OCI-LY1 (cell line): ENCODE results near the gene SPPL2B.

Experiments used
- H2AFZ ChIP-seq: fragments of 200-600 bp; sonication (generic), shearing (Covaris generic); 2 replicates; pipeline ENCODE4 v1.6.0; 2014; ENCODE audit warnings: antibody characterized with exemption, mild to moderate bottlenecking, low read length
- H3F3A ChIP-seq: fragments of 200-600 bp; sonication (generic), shearing (Covaris generic); 2 replicates; pipeline ENCODE4 v1.6.0; 2014; ENCODE audit warnings: mild to moderate bottlenecking, antibody characterized with exemption, low read length, moderate library complexity; ENCODE audit not compliant: insufficient read depth
- H3K27ac ChIP-seq: fragments of 200-600 bp; sonication (generic); 2 replicates; pipeline ENCODE4 v1.5.1; 2014; ENCODE audit warnings: low read length, mixed run types, mild to moderate bottlenecking, low read depth; ENCODE audit not compliant: poor library complexity, severe bottlenecking
- H3K27me3 ChIP-seq: fragments of 200-600 bp; sonication (generic); 2 replicates; pipeline ENCODE4 v1.6.0; 2014; ENCODE audit warnings: antibody characterized with exemption, mild to moderate bottlenecking, low read length, moderate library complexity; ENCODE audit not compliant: insufficient read depth
- H3K36me3 ChIP-seq: fragments of 200-600 bp; sonication (generic); 2 replicates; pipeline ENCODE4 v1.6.1; 2014; ENCODE audit warnings: mild to moderate bottlenecking, antibody characterized with exemption, low read length, moderate library complexity, mixed read lengths; ENCODE audit not compliant: insufficient read depth
- H3K4me1 ChIP-seq: fragments of 200-600 bp; sonication (generic); 2 replicates; pipeline ENCODE4 v1.5.1; 2014; ENCODE audit warnings: mild to moderate bottlenecking, low read length, moderate library complexity; ENCODE audit not compliant: insufficient read depth, severe bottlenecking
- H3K4me2 ChIP-seq: fragments of 200-600 bp; sonication (generic), shearing (Covaris generic); 2 replicates; pipeline ENCODE4 v1.6.1; 2014; ENCODE audit warnings: low read length
- H3K4me3 ChIP-seq: fragments of 200-600 bp; sonication (generic); 2 replicates; pipeline ENCODE4 v1.5.1; 2014; ENCODE audit warnings: low read length, low read depth, mild to moderate bottlenecking, mixed read lengths; ENCODE audit not compliant: poor library complexity, severe bottlenecking
- H3K79me2 ChIP-seq: fragments of 200-600 bp; shearing (Covaris generic); 2 replicates; pipeline ENCODE4 v1.6.1; 2016; ENCODE audit warnings: mixed run types, low read length, mixed read lengths; ENCODE audit not compliant: insufficient read depth
- H3K9ac ChIP-seq: fragments of 200-600 bp; sonication (generic), shearing (Covaris generic); 2 replicates; pipeline ENCODE4 v1.6.1; 2014; ENCODE audit warnings: mild to moderate bottlenecking, low read length, mixed read lengths
- H3K9me2 ChIP-seq: fragments of 200-600 bp; sonication (generic), shearing (Covaris generic); 2 replicates; pipeline ENCODE4 v1.6.1; 2014; ENCODE audit warnings: low read depth, mild to moderate bottlenecking, low read length, mixed read lengths
- H3K9me3 ChIP-seq: fragments of 200-600 bp; shearing (Covaris generic); 2 replicates; pipeline ENCODE4 v1.6.1; 2014; ENCODE audit warnings: low read length, mixed read lengths
- H4K20me1 ChIP-seq: fragments of 200-600 bp; sonication (generic), shearing (Covaris generic); 2 replicates; pipeline ENCODE4 v1.6.0; 2016; ENCODE audit warnings: mild to moderate bottlenecking, low read length; ENCODE audit not compliant: insufficient read depth
- CTCF ChIP-seq: fragments of 200-600 bp; sonication (generic), shearing (Covaris generic); IDR thresholded peaks from 2 replicates; pipeline ENCODE4 v1.5.1; 2017; ENCODE audit warnings: mild to moderate bottlenecking, antibody characterized with exemption, low read length, moderate library complexity, mixed read lengths
- EZH2 ChIP-seq: fragments of 200-600 bp; sonication (generic), shearing (Covaris generic); IDR thresholded peaks from 2 replicates; pipeline ENCODE4 v1.8.0; 2017; ENCODE audit warnings: borderline replicate concordance, mixed run types, mild to moderate bottlenecking, antibody characterized with exemption, low read length, moderate library complexity, mixed read lengths

Gene SPPL2B

GRCh38 chr19:2315818-2316353 is 12.6 kb upstream of the SPPL2B start:
- TF ChIP-seq EZH2 (no peak), CTCF (peak; percentile 62)
- H3K9me3 ChIP-seq = peaks cover 11% of the 10 kb centered on the region
- peak overlapping the region; percentile 0 for H3K27ac ChIP-seq

GRCh38 chr19:2317300-2317699 is 11.2 kb upstream of the SPPL2B start:
- no peak overlapping the region for H3K9ac ChIP-seq
- no peaks in the 10 kb centered on the region for H4K20me1 ChIP-seq

More at GRCh38 chr19:2315818-2316353, 12.6 kb upstream of the SPPL2B start:
- Histone ChIP-seq H2AFZ (no peak overlapping the region), H3K9ac (no peak overlapping the region), H4K20me1 (no peaks in the 10 kb centered on the region), H3K4me3 (no peak overlapping the region), H3K9me2 (no peaks in the 10 kb centered on the region), H3K36me3 (peaks cover 11% of the 10 kb centered on the region; the same call in 1 of the 2 replicates), H3K27me3 (peaks cover 15% of the 10 kb centered on the region; the same call in 1 of the 2 replicates), H3F3A (no peaks in the 10 kb centered on the region), H3K4me2 (peak overlapping the region; percentile 1; the same call in 1 of the 2 replicates), H3K79me2 (no peaks in the 10 kb centered on the region), H3K4me1 (peaks cover 33% of the 10 kb centered on the region)

GRCh38 chr19:2317756-2318155 is 10.7 kb upstream of the SPPL2B start:
- Histone ChIP-seq H4K20me1 (no peaks in the 10 kb centered on the region), H3K36me3 (peaks cover 25% of the 10 kb centered on the region), H3K9me2 (no peaks in the 10 kb centered on the region), H3F3A (no peaks in the 10 kb centered on the region), H3K4me2 (no peak overlapping the region), H3K79me2 (no peaks in the 10 kb centered on the region), H3K9ac (no peak overlapping the region), H3K4me3 (no peak overlapping the region), H3K4me1 (peaks cover 33% of the 10 kb centered on the region), H3K9me3 (peaks cover 11% of the 10 kb centered on the region), H2AFZ (no peak overlapping the region), H3K27ac (peak overlapping the region; percentile 50), H3K27me3 (peaks cover 15% of the 10 kb centered on the region; the same call in 1 of the 2 replicates)
- TF ChIP-seq EZH2 = no peak
- no peak for TF ChIP-seq CTCF

More at GRCh38 chr19:2317300-2317699, 11.2 kb upstream of the SPPL2B start:
- Histone ChIP-seq H2AFZ (no peak overlapping the region), H3F3A (no peaks in the 10 kb centered on the region), H3K36me3 (peaks cover 21% of the 10 kb centered on the region), H3K4me3 (no peak overlapping the region), H3K4me2 (no peak overlapping the region), H3K9me3 (peaks cover 11% of the 10 kb centered on the region), H3K27me3 (peaks cover 15% of the 10 kb centered on the region; the same call in 1 of the 2 replicates), H3K79me2 (no peaks in the 10 kb centered on the region), H3K4me1 (peaks cover 33% of the 10 kb centered on the region), H3K9me2 (no peaks in the 10 kb centered on the region), H3K27ac (no peak overlapping the region)
- no peak for TF ChIP-seq EZH2
- no peak for TF ChIP-seq CTCF
